Ovary (tissue), 9 donors: ENCODE results near the gene ARHGEF12. TPM values are rescaled to one million over a fixed set of nuclear protein-coding genes. Genes with fewer than 3 reads are reported as not detected.

Experiments
- DNase-seq, 5 donors: peaks; one replicate each; pipeline ENCODE4 v3.0.0-alpha.2; 2019 to 2020
- H3K27ac ChIP-seq, 2 donors: fragments of 200-600 bp; one replicate each; pipeline versions ENCODE4 v1.5.1 to v1.8.0; 2019 to 2022
- H3K27me3 ChIP-seq: fragments of 200-600 bp; one replicate; pipeline ENCODE4 v1.8.0; 2022
- H3K36me3 ChIP-seq: fragments of 200-600 bp; sonication (generic); one replicate; pipeline ENCODE4 v1.5.1; 2019
- H3K4me1 ChIP-seq: one replicate; pipeline ENCODE4 v1.8.1; 2013; ENCODE audit warnings: mild to moderate bottlenecking, moderate library complexity; ENCODE audit not compliant: insufficient read depth
- H3K4me3 ChIP-seq: fragments of 200-600 bp; sonication (generic); one replicate; pipeline ENCODE4 v1.5.1; 2017
- H3K9me3 ChIP-seq, 2 donors: fragments of 200-600 bp in 1 of 2; sonication (generic) in 1 of 2; one replicate each; pipeline versions ENCODE4 v1.5.1 to v1.8.1; 2013 to 2019; ENCODE audit warnings: mild to moderate bottlenecking in 1 of 2, moderate library complexity in 1 of 2
- EP300 ChIP-seq: sonication (generic); formaldehyde crosslinking; IDR thresholded peaks from one replicate; pipeline ENCODE4 v1.6.1; 2017; ENCODE audit warnings: antibody characterized with exemption
- POLR2A ChIP-seq: fragments of 450-650 bp; IDR thresholded peaks from one replicate; pipeline ENCODE4 v1.6.1; 2017; ENCODE audit warnings: antibody characterized with exemption, mild to moderate bottlenecking, moderate library complexity
- WGBS, 3 donors: extraction: QIAGEN DNeasy Blood & Tissue Kit in 1 of 3; methylation state at CpG; one replicate each; pipeline versions ENCODE4 v1.1.5 to v1.1.7; 2013 to 2017; 5-methylcytosine and 5-hydroxymethylcytosine counted together
- intact Hi-C, 4 donors: fragments of 100-400 bp; cut with DNase I; formaldehyde crosslinking; loops; one replicate each; pipeline versions ENCODE4 v1.11.0 to v1.15.1; 2022 to 2023
- polyA plus RNA-seq, 2 donors: library from polyadenylated mRNA; stranded (reverse); fragments of 200-250 nt in 1 of 2; fragments of 350-450 nt in 1 of 2; fragmentation: Illumina TruSeq in 1 of 2; extraction: RNeasy Lipid Tissue Mini Kit (QIAGEN cat#74804) in 1 of 2; gene quantifications; one replicate each; pipeline ENCODE4 v1.2.3, GENCODE V29; 2013 to 2014
- total RNA-seq, 7 donors: library from RNA; depleted of rRNA in 2 of 7; stranded (reverse); fragments of >200 nt in 2 of 7; fragmentation: NEBNext Ultra II Directional in 3 of 7; extraction: Animal tissue kit (Norgen Biotek cat#: 25700) in 3 of 7; gene quantifications; one replicate each; pipeline versions ENCODE4 v1.1.0 to v1.2.4, GENCODE V29; 2016 to 2023
- TF ChIP-seq, protein P1 (sequence below), 3 donors: fragments of 450-650 bp in 2 of 3; fragments of 200-600 bp in 1 of 3; IDR thresholded peaks; one replicate each; pipeline versions ENCODE4 v1.5.1 to v1.8.0; 2016 to 2022; ENCODE audit warnings: antibody characterized with exemption in 3 of 3, mild to moderate bottlenecking in 1 of 3
- donor health status: DM: no; HTN: no; CAD: no; lungs with moderate emphysema.
- donor health status: DM: no; HTN: no; CAD: no.
- donor health status: Bipolar disorder and iron deficiency.
- donor health status: DM: yes; HTN: yes; CAD: no.
- donor health status: DM: no; HTN: no; CAD: no.
- donor health status: DM: yes; HTN: yes; CAD: no.

ARHGEF12 gene
- total and polyA plus RNA-seq, 9 donors: 22.1 to 92.9 (median 69.3) TPM

DNA sequence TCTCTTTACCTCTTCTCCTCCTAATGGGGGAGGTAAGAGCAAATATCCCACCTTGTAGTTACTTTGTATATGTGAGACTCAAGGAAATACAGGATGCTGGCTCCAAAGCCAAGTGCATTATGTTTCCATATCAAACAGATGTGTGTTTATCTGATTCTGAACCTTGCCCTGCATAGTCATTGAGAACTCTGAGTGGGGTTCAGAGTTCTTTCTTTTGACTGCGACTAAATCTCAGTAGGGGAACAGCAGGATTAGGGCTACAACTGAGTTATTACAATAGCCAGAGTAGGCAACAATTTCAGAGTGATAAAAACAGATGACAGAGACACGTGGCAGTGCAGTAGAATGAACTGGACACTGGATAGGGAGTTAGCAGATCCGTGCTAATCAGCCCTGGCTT lies 45.3 kb upstream of the ARHGEF12 start:
- no peak for TF ChIP-seq POLR2A
- TF ChIP-seq, protein P1, sequence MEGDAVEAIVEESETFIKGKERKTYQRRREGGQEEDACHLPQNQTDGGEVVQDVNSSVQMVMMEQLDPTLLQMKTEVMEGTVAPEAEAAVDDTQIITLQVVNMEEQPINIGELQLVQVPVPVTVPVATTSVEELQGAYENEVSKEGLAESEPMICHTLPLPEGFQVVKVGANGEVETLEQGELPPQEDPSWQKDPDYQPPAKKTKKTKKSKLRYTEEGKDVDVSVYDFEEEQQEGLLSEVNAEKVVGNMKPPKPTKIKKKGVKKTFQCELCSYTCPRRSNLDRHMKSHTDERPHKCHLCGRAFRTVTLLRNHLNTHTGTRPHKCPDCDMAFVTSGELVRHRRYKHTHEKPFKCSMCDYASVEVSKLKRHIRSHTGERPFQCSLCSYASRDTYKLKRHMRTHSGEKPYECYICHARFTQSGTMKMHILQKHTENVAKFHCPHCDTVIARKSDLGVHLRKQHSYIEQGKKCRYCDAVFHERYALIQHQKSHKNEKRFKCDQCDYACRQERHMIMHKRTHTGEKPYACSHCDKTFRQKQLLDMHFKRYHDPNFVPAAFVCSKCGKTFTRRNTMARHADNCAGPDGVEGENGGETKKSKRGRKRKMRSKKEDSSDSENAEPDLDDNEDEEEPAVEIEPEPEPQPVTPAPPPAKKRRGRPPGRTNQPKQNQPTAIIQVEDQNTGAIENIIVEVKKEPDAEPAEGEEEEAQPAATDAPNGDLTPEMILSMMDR (IDR thresholded peaks at IDR 0.05): no peak
- no peak for TF ChIP-seq EP300
- WGBS, 3 donors: 50 to 60% (median 56%) methylated on average over 3 of the region's 3 CpGs
- Histone ChIP-seq H3K36me3 (no peaks in the 10 kb centered on the region), H3K9me3 (no peaks in the 10 kb centered on the region), H3K4me3 (no peak overlapping the region), H3K4me1 (no peaks in the 10 kb centered on the region), H3K27ac (no peak overlapping the region), H3K27me3 (no peaks in the 10 kb centered on the region)
- intact Hi-C loops: loop anchor here in 1 of 4 donors (10.0 kb wide), 1 partner anchor 46 kb away; the partner anchor contains the start of gene POU2F3
- no peak for DNase-seq

DNA sequence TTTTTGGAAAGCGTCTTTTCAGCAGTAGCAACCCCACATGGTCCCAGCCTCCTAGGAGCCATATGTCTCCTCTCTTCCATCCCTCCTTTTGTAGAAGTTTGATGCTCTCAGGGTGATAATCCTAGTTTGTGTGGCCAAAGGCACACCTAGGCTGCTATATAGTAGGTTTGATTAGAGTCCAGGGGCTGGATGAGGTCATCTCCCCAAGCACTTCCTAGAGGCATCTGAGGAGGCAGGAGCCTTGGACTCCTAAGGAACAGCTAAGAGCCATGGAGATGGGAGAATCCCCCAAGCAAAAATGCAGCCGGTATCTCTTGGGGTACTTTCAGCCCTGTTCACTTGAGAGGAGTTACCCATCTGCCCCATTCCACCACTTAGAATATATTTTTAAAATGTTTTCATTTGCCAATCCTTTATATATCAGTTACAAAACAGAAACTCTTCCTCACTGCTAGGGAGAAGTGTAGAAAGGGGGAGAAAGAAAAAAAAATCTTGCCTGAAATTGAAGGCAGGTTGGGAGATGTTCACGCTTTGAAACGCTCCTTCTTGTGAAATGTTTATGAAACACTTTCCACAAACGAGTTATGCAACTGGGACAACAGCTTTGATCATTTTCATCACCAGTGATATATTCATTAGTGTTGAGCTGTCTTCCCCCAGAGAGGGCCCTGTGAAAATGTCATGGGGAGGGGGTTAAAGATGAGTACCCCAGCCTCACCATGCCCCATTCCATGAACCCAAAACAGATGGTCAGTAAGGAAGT lies 43.0 kb upstream of the ARHGEF12 start:
- WGBS, 3 donors: 43 to 55% (median 52%) methylated on average over 5 of the region's 5 CpGs
- no peak for DNase-seq
- Histone ChIP-seq H3K36me3 (no peaks in the 10 kb centered on the region), H3K9me3 (no peaks in the 10 kb centered on the region), H3K27ac (no peak overlapping the region), H3K27me3 (no peaks in the 10 kb centered on the region), H3K4me1 (no peaks in the 10 kb centered on the region), H3K4me3 (no peak overlapping the region)
- intact Hi-C loops: loop anchor here in 1 of 4 donors (10.0 kb wide), 1 partner anchor 48 kb away; the partner anchor contains the start of gene POU2F3
- TF ChIP-seq EP300 (no peak), POLR2A (no peak)
- TF ChIP-seq, protein P1 (IDR thresholded peaks at IDR 0.05): no peak

DNA sequence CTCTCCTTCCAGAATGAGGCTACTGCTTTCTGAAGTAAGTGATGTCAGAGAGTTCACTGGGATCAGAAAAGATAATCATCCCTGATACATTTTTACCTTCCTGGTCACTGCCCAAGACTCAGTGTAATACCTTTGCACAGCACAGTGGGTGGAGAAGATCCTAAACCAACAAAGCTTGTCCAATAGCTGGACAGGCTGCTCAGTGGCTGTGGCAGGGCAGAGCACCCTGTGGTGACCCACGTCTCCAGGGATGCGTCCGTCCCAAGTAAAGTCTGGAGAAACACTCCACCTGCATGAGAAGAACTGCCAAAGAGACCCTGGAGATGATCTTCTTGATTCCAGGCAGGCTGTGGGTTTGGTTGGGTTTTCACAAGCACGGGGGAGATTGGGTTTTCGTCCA lies 42.1 kb upstream of the ARHGEF12 start:
- Histone ChIP-seq H3K36me3 (no peaks in the 10 kb centered on the region), H3K27me3 (no peaks in the 10 kb centered on the region), H3K4me1 (no peaks in the 10 kb centered on the region), H3K27ac (no peak overlapping the region), H3K4me3 (no peak overlapping the region), H3K9me3 (no peaks in the 10 kb centered on the region)
- no peak for DNase-seq
- intact Hi-C loops: loop anchor here in 1 of 4 donors (2.0 to 10.0 kb wide), 2 partner anchors 49 to 119 kb away; partner anchors contain the start of gene POU2F3
- TF ChIP-seq POLR2A: no peak
- TF ChIP-seq, protein P1 (IDR thresholded peaks at IDR 0.05): no peak
- no peak for TF ChIP-seq EP300
- WGBS, 3 donors: 67 to 82% (median 76%) methylated on average over 5 of the region's 5 CpGs

DNA sequence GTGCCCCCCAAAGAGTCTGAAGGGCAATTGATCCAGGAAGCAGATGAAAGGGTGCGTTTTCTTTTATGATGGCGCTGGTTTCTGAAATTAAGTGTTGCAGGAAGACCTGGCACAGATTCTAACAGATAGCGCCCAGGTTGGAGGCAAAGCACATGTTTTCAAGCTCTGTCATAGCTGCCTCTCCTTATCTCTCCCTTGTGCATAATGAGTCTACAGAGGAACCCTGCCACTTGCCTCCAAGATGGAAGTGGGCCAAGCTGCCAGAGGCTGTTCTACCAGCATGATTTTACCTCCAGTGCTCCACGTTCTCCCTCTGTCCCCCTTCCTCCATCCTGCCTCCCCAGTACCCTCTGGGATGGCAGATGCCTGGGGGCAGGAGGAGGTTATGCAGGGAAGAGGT lies 41.1 kb upstream of the ARHGEF12 start:
- WGBS, 3 donors: 59 to 64% (median 63%) methylated on average over 4 of the region's 4 CpGs
- intact Hi-C loops: loop anchor here in 3 of 4 donors (2.0 to 10.0 kb wide), 4 partner anchors 50 to 120 kb away; partner anchors contain the start of gene POU2F3 (in 2 of the 3)
- Histone ChIP-seq H3K4me1 (no peaks in the 10 kb centered on the region), H3K9me3 (no peaks in the 10 kb centered on the region), H3K4me3 (no peak overlapping the region), H3K36me3 (no peaks in the 10 kb centered on the region), H3K27me3 (no peaks in the 10 kb centered on the region), H3K27ac (no peak overlapping the region)
- TF ChIP-seq POLR2A (no peak), EP300 (no peak)
- TF ChIP-seq, protein P1 (IDR thresholded peaks at IDR 0.05): no peak
- DNase-seq: no peak
